Stimulated activated memory B cell treated with anti-CD40 and anti-IgM and Interleukin-4, amounts not matched to agents 10 μg/mL and 1 μg/mL and 100 μg/mL, for 72 hours (primary cell): ENCODE data around the gene GALNT13.
"Not testable (repeated sequence)": the region's sequence is repeated elsewhere in the genome, so short reads cannot be mapped to it uniquely, and the experiment has no call there.

Experiments used
- ATAC-seq: fragments of 150-1000 bp; cut with Tn5 transposase; 2 replicates; pipeline ENCODE4 v1.10.0; 2021
- H3K27ac Mint-ChIP-seq: one replicate; pipeline ENCODE4 v1.8.0; 2022; ENCODE audit warnings: mild to moderate bottlenecking, mixed read lengths
- H3K27me3 Mint-ChIP-seq: one replicate; pipeline ENCODE4 v1.8.0; 2022; ENCODE audit warnings: mixed read lengths
- H3K36me3 Mint-ChIP-seq: one replicate; pipeline ENCODE4 v1.8.0; 2022; ENCODE audit warnings: mixed read lengths
- H3K4me1 Mint-ChIP-seq: one replicate; pipeline ENCODE4 v1.8.0; 2022; ENCODE audit warnings: mixed read lengths
- H3K4me3 Mint-ChIP-seq: one replicate; pipeline ENCODE4 v1.8.0; 2022; ENCODE audit warnings: mild to moderate bottlenecking, moderate library complexity, mixed read lengths
- H3K9me3 Mint-ChIP-seq: one replicate; pipeline ENCODE4 v1.8.0; 2022; ENCODE audit warnings: mixed read lengths

GALNT13 gene

DNA sequence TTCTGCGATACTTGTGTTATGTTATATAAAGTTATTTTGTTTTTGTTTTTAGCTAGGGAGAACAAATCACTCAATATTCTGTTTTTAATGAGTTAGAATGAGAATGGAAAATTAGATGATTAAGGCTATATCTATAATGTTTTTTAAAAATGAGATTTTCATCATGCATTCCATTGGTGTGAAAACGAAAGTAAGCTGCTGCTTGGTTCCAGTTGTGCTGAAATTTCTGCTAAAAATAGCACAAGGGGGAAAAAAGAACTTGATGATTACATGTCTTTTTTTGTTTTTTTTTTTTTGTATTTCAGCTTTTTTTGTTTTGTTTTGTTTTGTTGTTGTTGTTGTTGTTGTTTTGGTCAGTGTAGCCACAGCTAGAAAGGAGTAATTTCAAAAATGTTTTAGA lies 584.1 kb downstream of the GALNT13 start:
- H3K9me3 Mint-ChIP-seq, result no peaks in the 10 kb centered on the region
- ATAC-seq, result no peak
- H3K4me3 Mint-ChIP-seq, result no peak overlapping the region

DNA sequence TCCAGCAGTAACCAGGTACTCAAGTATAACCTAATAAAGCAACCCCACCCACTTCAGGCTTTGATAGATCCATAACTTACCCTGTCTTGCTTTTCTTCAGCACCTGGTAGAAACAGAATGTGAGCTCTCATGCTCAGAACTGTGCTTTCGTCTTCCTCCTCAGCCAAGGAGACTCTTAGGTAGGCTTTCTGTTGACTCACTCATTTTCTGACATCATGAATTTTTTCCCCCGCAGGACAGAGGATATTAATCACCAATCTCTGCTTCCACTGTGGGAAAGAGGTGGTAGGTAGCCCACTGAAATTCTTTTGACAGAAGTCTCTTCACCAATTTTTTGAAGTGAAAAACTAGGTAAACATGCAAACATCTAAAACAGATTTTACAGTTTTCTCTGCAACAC lies 585.6 kb downstream of the GALNT13 start:
- H3K27ac Mint-ChIP-seq, result no peak overlapping the region
- ATAC-seq, result no peak
- H3K4me3 Mint-ChIP-seq, result no peak overlapping the region
- H3K36me3 Mint-ChIP-seq, result no peaks in the 10 kb centered on the region
- no peaks in the 10 kb centered on the region for H3K4me1 Mint-ChIP-seq
- no peaks in the 10 kb centered on the region for H3K9me3 Mint-ChIP-seq
- no peaks in the 10 kb centered on the region for H3K27me3 Mint-ChIP-seq

More for the DNA sequence above, 584.1 kb downstream of the GALNT13 start:
- no peak overlapping the region for H3K27ac Mint-ChIP-seq
- no peaks in the 10 kb centered on the region for H3K27me3 Mint-ChIP-seq
- no peaks in the 10 kb centered on the region for H3K36me3 Mint-ChIP-seq
- no peaks in the 10 kb centered on the region for H3K4me1 Mint-ChIP-seq

DNA sequence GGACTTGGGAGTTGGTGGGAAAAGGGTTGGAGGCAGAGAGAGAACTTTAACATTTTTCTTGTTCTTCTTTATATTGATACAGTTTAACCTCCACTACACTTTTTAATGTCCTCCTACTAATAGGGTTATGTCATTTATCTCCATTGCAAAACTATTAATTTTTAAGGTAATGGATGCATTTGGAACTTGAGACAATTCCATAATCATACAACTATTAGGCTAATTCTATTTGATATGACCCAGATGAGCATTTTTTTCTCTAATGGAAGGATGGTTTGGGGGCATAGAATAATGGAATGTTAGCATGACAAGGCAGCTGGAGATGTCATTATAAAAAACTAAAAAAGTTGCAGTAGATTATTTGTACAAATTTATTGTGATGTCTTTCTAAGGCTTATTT lies 587.6 kb downstream of the GALNT13 start:
- no peak overlapping the region for H3K27ac Mint-ChIP-seq
- H3K36me3 Mint-ChIP-seq, result no peaks in the 10 kb centered on the region
- H3K4me1 Mint-ChIP-seq, result no peaks in the 10 kb centered on the region
- H3K9me3 Mint-ChIP-seq, result no peaks in the 10 kb centered on the region
- H3K4me3 Mint-ChIP-seq, result no peak overlapping the region
- no peaks in the 10 kb centered on the region for H3K27me3 Mint-ChIP-seq
- ATAC-seq, result no peak

DNA sequence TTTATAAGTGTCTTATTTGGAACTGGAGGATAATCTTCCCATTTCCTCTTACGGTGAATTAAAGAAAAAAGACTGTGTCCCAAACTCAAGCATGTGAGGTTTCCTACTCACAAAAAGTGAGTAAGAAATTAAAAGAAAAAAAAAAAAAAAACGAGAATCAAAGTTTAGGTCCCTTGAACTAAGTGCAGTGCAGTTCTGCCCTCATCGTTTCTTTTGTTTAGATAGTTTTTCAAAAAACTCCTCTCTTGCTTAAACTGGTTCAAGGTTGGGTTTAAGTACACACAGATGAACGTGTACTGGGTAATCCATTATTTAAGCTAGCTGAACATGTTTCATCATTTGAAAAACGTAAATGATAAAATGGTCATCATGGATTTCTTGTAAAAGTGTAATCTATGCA lies 590.9 kb downstream of the GALNT13 start:
- ATAC-seq, result no peak
- no peaks in the 10 kb centered on the region for H3K36me3 Mint-ChIP-seq
- H3K27ac Mint-ChIP-seq, result no peak overlapping the region
- no peaks in the 10 kb centered on the region for H3K9me3 Mint-ChIP-seq
- no peaks in the 10 kb centered on the region for H3K27me3 Mint-ChIP-seq
- H3K4me1 Mint-ChIP-seq, result no peaks in the 10 kb centered on the region
- no peak overlapping the region for H3K4me3 Mint-ChIP-seq

DNA sequence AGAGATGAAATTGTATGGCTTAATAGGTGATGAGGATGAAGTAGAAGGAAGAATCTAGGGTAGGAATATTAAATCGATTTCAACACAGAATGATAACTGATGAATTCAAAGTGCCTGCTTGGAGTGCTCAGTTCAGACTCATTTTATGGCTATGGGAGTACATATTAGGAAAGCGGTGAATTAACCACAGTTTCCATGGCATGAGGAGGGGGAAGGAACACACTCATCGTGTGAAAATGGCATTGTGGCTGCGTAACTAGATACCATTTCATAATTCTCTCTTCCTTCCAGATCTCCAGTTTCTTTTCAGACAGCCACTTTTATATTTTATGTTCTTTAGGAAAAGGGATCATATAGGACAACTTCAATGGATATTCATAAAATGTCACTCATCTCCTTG lies 594.5 kb downstream of the GALNT13 start:
- H3K4me1 Mint-ChIP-seq, result no peaks in the 10 kb centered on the region
- H3K27ac Mint-ChIP-seq, result no peak overlapping the region

GRCh38 chr2:154470376-154470775 lies 598.7 kb downstream of the GALNT13 start:
- H3K9me3 Mint-ChIP-seq, result no peaks in the 10 kb centered on the region
- no peak overlapping the region for H3K4me3 Mint-ChIP-seq
- H3K36me3 Mint-ChIP-seq, result no peaks in the 10 kb centered on the region
- H3K27ac Mint-ChIP-seq, result no peak overlapping the region
- H3K27me3 Mint-ChIP-seq, result no peaks in the 10 kb centered on the region
- H3K4me1 Mint-ChIP-seq, result no peaks in the 10 kb centered on the region
- ATAC-seq, result no peak

More for the DNA sequence above, 594.5 kb downstream of the GALNT13 start:
- H3K9me3 Mint-ChIP-seq, result no peaks in the 10 kb centered on the region
- no peaks in the 10 kb centered on the region for H3K27me3 Mint-ChIP-seq
- no peak overlapping the region for H3K4me3 Mint-ChIP-seq
- H3K36me3 Mint-ChIP-seq, result no peaks in the 10 kb centered on the region
- no peak for ATAC-seq

- not testable (repeated sequence) for H3K27me3 Mint-ChIP-seq, H3K36me3 Mint-ChIP-seq, ATAC-seq, H3K4me1 Mint-ChIP-seq, H3K9me3 Mint-ChIP-seq, H3K4me3 Mint-ChIP-seq, H3K27ac Mint-ChIP-seq
These were observed 599.8 kb downstream of the GALNT13 start for GRCh38 chr2:154471492-154471891.

DNA sequence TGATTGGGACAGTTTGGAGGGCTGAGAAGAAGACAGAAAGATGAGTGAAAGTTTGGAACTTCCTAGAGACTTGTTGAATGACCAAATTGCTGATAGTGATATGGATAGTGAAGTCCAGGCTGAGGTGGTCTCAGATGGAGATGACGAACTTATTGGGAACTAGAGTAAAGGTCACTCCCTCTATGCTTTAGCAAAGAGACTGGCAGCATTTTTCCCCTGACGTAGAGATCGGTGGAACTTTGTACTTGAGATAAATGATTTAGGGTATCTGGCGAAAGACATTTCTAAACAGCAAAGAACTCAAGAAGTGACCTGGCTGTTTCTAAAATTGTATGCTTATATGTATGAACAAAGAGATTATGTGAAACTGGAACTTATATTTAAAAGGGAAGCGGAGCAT lies 605.6 kb downstream of the GALNT13 start:
- Mint-ChIP-seq H3K9me3 (no peaks in the 10 kb centered on the region), H3K4me3 (no peak overlapping the region), H3K27ac (no peak overlapping the region), H3K27me3 (no peaks in the 10 kb centered on the region), H3K4me1 (no peaks in the 10 kb centered on the region), H3K36me3 (no peaks in the 10 kb centered on the region)
- ATAC-seq, result no peak

DNA sequence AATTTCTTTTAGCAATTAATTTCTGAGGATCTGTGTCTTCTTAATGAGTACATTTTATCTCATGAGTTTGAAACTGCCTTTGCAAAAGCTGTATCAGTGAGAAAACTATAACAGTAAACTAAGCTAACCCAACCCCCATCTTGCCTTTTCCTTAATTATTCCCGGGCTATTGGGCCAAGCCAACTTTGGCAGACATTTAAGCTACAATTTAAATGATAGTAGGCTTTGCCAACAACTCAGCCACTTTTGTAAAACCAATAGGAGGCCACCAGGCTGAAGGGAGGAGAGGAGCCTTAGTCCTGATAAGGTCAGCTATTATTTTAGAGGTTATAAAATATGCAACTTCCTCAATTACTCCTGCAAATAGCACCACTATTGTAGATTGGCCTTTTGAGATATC lies 608.8 kb downstream of the GALNT13 start:
- Mint-ChIP-seq H3K27me3 (no peaks in the 10 kb centered on the region), H3K36me3 (no peaks in the 10 kb centered on the region), H3K9me3 (no peaks in the 10 kb centered on the region), H3K4me1 (no peaks in the 10 kb centered on the region), H3K27ac (no peak overlapping the region), H3K4me3 (no peak overlapping the region)
- ATAC-seq, result no peak

DNA sequence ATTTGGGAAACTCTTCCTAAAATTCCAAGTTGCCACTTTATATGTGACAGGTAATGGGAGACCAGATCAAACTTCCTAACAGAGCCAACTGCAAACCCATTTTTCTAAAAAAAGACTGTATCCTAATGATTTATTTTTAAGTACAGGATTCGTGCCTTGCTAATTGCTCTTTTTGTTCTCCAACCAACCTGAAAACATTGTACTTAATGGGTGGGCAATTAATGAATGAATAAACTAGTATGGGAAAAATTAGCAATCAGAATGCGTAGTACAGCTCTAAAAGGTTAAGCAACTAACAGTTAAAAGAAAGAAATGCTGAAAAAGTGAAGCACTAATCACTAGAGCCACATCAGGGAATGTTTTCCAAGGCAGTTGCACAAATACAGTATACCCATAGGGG lies 609.6 kb downstream of the GALNT13 start:
- Mint-ChIP-seq H3K27ac (no peak overlapping the region), H3K4me3 (no peak overlapping the region), H3K9me3 (no peaks in the 10 kb centered on the region), H3K4me1 (no peaks in the 10 kb centered on the region), H3K36me3 (no peaks in the 10 kb centered on the region), H3K27me3 (no peaks in the 10 kb centered on the region)
- no peak for ATAC-seq

- Mint-ChIP-seq H3K4me3 (no peak overlapping the region), H3K27ac (no peak overlapping the region), H3K4me1 (no peaks in the 10 kb centered on the region), H3K9me3 (no peaks in the 10 kb centered on the region), H3K36me3 (no peaks in the 10 kb centered on the region), H3K27me3 (no peaks in the 10 kb centered on the region)
- ATAC-seq, result no peak
These were observed 612.8 kb downstream of the GALNT13 start for GRCh38 chr2:154484338-154485099.

DNA sequence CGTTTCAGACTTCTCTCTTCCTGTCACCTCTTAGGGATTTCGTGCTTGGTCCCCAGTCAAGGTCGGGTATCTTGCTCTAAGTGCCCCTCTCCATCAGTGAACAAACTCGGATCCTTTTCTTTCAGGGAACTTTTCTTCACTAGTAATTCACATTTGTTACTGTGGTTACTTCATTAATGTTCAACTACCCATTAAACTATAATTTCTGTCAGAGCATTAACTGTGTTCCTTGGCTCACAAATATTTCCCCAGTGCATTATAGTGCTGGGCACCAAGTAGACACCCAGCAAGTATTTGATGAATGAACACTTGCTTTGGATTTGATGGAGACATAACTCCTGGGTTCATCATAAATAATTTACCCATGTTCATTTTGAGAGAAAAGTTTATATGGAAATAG lies 617.1 kb downstream of the GALNT13 start:
- H3K27ac Mint-ChIP-seq, result no peak overlapping the region
- H3K4me1 Mint-ChIP-seq, result no peaks in the 10 kb centered on the region
- H3K4me3 Mint-ChIP-seq, result no peak overlapping the region
- no peaks in the 10 kb centered on the region for H3K9me3 Mint-ChIP-seq
- ATAC-seq, result no peak
- H3K36me3 Mint-ChIP-seq, result no peaks in the 10 kb centered on the region
- no peaks in the 10 kb centered on the region for H3K27me3 Mint-ChIP-seq

- Mint-ChIP-seq H3K36me3 (no peaks in the 10 kb centered on the region), H3K27me3 (no peaks in the 10 kb centered on the region), H3K4me1 (no peaks in the 10 kb centered on the region), H3K9me3 (no peaks in the 10 kb centered on the region), H3K27ac (no peak overlapping the region), H3K4me3 (no peak overlapping the region)
- ATAC-seq, result no peak
These were observed 617.6 kb downstream of the GALNT13 start for GRCh38 chr2:154489266-154489858.

GRCh38 chr2:154490530-154490929 lies 618.8 kb downstream of the GALNT13 start:
- Mint-ChIP-seq H3K27me3 (no peaks in the 10 kb centered on the region), H3K9me3 (no peaks in the 10 kb centered on the region), H3K4me3 (no peak overlapping the region), H3K36me3 (no peaks in the 10 kb centered on the region), H3K27ac (no peak overlapping the region), H3K4me1 (no peaks in the 10 kb centered on the region)
- ATAC-seq, result no peak

DNA sequence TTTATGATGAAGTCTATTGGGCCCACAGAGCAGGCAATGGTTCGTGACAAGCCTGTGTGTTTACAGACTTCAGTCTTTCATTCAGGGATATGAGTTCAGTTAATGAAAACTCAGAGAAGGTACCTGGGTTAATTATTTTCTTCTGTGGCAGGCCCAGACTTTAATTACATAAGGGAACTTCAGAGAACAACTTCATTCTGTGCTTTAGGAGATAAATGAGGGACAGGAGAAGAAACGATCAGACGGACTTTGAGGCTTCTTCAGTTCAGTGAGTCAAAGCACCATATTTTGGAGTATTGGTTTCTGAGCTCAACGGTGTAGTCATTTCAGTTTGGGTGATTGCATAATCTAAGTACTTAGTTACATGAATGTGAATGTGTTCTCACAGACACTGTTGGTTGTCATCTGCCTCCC lies 623.7 kb downstream of the GALNT13 start:
- no peaks in the 10 kb centered on the region for H3K27me3 Mint-ChIP-seq
- peaks cover 3% of the 10 kb centered on the region for H3K9me3 Mint-ChIP-seq
- ATAC-seq, result no peak
- no peak overlapping the region for H3K27ac Mint-ChIP-seq
- no peaks in the 10 kb centered on the region for H3K36me3 Mint-ChIP-seq
- no peaks in the 10 kb centered on the region for H3K4me1 Mint-ChIP-seq
- H3K4me3 Mint-ChIP-seq, result no peak overlapping the region

- no peak overlapping the region for H3K4me3 Mint-ChIP-seq
These were observed 625.3 kb downstream of the GALNT13 start for GRCh38 chr2:154497019-154497418.

More at GRCh38 chr2:154497019-154497418, 625.3 kb downstream of the GALNT13 start:
- Mint-ChIP-seq H3K27ac (no peak overlapping the region), H3K9me3 (peaks cover 3% of the 10 kb centered on the region), H3K27me3 (no peaks in the 10 kb centered on the region), H3K4me1 (no peaks in the 10 kb centered on the region), H3K36me3 (no peaks in the 10 kb centered on the region)
- no peak for ATAC-seq
